Measurements from ENCODE around the gene GINS2. TPM values are rescaled to one million over a fixed set of nuclear protein-coding genes. Genes with fewer than 3 reads are reported as not detected.
A peak's percentile ranks its signal among the peaks of the same experiment; 100 is the strongest.

GINS2 gene
- total and polyA plus RNA-seq, 8 donors: 0.87 to 3.6 (median 2.0) TPM; not detected in 1

DNA sequence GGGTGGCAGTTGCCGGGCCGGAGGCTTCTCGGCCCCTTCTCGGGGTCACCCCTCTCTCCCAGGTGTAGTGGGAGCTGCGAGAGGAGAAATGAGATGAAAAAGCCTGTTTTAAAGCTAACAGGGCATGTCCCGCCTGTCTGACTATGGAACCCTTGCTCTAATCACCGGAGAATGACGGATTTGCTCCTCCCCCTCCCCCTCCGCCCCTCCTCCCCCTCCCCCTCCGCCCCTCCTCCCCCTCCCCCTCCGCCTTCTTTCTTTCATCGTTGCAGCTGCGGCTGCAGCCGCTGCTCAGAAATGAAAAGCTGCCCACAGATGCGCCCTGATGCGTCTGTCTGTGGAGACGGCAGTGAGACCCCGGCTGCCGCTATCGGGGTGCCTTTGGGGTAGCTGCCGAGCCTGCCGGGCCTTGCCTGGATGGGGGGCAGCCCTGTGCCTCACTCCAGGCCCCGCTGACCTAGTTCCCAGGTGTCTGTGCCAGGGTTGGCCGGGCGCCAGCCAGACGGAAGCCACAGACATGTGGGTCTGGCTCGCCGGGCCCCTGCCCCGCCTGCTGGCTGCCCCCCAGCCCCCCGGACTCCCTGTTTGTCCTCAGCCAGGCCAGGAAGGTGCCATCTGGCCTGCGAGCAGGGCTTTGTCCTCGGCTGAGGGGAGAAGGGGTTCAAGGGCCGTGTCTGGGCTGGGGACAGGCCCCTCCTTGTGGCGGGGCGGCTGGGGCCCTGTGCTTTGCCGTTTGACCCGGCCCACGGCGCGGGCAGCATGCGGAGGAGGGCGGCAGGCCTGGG is 37.7 kb downstream of the GINS2 start:
- Histone ChIP-seq H3K4me3 (no peak overlapping the region), H3K27me3 (no peaks in the 10 kb centered on the region), H3K9me3 (no peaks in the 10 kb centered on the region), H3K4me1 (peaks cover 28 to 66% (median 50%) of the 10 kb centered on the region in 4 donors), H3K27ac (peak overlapping the region; percentile 16 to 86 (median 79)), H3K36me3 (peaks cover 34 to 58% (median 57%) of the 10 kb centered on the region in 4 donors)
- intact Hi-C loops (cut with DNase I; ENCODE audit: low total_unique reads): no loop called here
- 35 to 54% (median 47%) methylated on average over 22 to 40 of the region's 42 CpGs for WGBS, 5 donors
- TF ChIP-seq, protein P1, sequence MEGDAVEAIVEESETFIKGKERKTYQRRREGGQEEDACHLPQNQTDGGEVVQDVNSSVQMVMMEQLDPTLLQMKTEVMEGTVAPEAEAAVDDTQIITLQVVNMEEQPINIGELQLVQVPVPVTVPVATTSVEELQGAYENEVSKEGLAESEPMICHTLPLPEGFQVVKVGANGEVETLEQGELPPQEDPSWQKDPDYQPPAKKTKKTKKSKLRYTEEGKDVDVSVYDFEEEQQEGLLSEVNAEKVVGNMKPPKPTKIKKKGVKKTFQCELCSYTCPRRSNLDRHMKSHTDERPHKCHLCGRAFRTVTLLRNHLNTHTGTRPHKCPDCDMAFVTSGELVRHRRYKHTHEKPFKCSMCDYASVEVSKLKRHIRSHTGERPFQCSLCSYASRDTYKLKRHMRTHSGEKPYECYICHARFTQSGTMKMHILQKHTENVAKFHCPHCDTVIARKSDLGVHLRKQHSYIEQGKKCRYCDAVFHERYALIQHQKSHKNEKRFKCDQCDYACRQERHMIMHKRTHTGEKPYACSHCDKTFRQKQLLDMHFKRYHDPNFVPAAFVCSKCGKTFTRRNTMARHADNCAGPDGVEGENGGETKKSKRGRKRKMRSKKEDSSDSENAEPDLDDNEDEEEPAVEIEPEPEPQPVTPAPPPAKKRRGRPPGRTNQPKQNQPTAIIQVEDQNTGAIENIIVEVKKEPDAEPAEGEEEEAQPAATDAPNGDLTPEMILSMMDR (IDR thresholded peaks at IDR 0.05): no peak
- TF ChIP-seq EP300 (IDR thresholded peaks at IDR 0.05) (no peak), POLR2A (IDR thresholded peaks at IDR 0.05) (no peak), POLR2AphosphoS5 (IDR thresholded peaks at IDR 0.05) (no peak)
- DNase-seq: peak; percentile 66 to 71

DNA sequence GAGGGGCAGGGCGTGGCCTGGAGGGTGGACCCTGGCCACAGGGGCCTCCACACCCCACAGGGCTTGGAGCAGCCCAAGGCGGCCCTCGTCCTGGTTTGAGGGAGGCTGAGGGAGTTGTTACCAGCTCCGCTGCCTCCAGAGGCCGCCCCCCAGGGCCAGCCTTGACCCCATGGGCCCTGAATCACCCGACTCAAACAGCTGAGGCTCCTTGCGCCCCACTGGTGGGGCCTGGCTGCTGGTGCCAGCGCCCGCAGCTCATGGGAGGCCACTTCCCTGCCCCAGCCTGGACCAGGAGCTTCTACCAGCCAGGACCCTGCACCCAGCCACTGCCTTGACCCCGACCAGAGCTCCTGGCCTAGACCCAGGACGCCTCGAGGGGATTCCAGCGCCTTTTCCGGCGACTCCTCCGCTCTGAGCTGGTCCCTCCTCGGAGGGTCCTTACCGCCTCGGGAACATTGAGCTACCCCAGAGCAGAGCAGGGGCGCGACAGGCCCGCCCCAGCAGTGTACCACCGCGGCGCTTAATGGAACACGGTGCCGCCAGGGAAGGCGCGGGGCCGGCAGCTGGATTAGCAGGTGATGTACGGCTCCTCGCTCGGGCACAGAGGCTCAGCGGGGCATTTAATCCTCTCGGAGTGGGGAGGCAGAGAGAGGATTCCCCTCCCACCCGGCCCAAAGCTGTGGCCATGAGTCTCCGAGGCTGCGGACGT is 38.5 kb downstream of the GINS2 start:
- TF ChIP-seq EP300 (IDR thresholded peaks at IDR 0.05) (no peak), POLR2A (IDR thresholded peaks at IDR 0.05) (no peak), POLR2AphosphoS5 (IDR thresholded peaks at IDR 0.05) (no peak)
- TF ChIP-seq, protein P1 (IDR thresholded peaks at IDR 0.05): no peak
- 48 to 95% (median 90%) methylated on average over 15 to 39 of the region's 39 CpGs for WGBS, 5 donors
- DNase-seq: no peak
- intact Hi-C loops (cut with DNase I; ENCODE audit: low total_unique reads): no loop called here
- Histone ChIP-seq H3K27me3 (no peaks in the 10 kb centered on the region), H3K4me1 (peaks cover 32 to 72% (median 56%) of the 10 kb centered on the region in 4 donors), H3K9me3 (no peaks in the 10 kb centered on the region), H3K36me3 (peaks cover 27 to 56% (median 50%) of the 10 kb centered on the region in 4 donors), H3K4me3 (no peak overlapping the region), H3K27ac (peak overlapping the region in 3 of 5 donors; percentile 38 to 86 (median 43))

GRCh38 chr16:85649411-85650134 is 39.2 kb downstream of the GINS2 start:
- no peaks in the 10 kb centered on the region for H3K9me3 ChIP-seq
- no peaks in the 10 kb centered on the region for H3K27me3 ChIP-seq
- H3K36me3 ChIP-seq: peaks cover 21 to 49% (median 43%) of the 10 kb centered on the region in 4 donors
- no peak overlapping the region for H3K4me3 ChIP-seq
- WGBS, 5 donors: 79 to 92% (median 80%) methylated on average over 7 to 16 of the region's 16 CpGs
- H3K27ac ChIP-seq: peak overlapping the region in 2 of 5 donors; percentile 38 to 86
- peaks cover 37 to 77% (median 63%) of the 10 kb centered on the region in 4 donors for H3K4me1 ChIP-seq
- intact Hi-C loops (cut with DNase I; ENCODE audit: low total_unique reads): no loop called here
- no peak for DNase-seq
- TF ChIP-seq POLR2AphosphoS5 (IDR thresholded peaks at IDR 0.05) (no peak), EP300 (IDR thresholded peaks at IDR 0.05) (no peak), POLR2A (IDR thresholded peaks at IDR 0.05) (no peak)
- TF ChIP-seq, protein P1 (IDR thresholded peaks at IDR 0.05): no peak

GRCh38 chr16:85648805-85649204 is 39.9 kb downstream of the GINS2 start:
- Histone ChIP-seq H3K9me3 (no peaks in the 10 kb centered on the region), H3K4me3 (no peak overlapping the region), H3K4me1 (peaks cover 42 to 77% (median 66%) of the 10 kb centered on the region in 4 donors), H3K27ac (peak overlapping the region in 1 of 5 donors; percentile 86), H3K27me3 (no peaks in the 10 kb centered on the region), H3K36me3 (peaks cover 13 to 42% (median 35%) of the 10 kb centered on the region in 4 donors)
- TF ChIP-seq POLR2A (IDR thresholded peaks at IDR 0.05): no peak
- no peak for TF ChIP-seq POLR2AphosphoS5 (IDR thresholded peaks at IDR 0.05)
- TF ChIP-seq, protein P1 (IDR thresholded peaks at IDR 0.05): no peak
- no peak for TF ChIP-seq EP300 (IDR thresholded peaks at IDR 0.05)
- 73 to 85% (median 77%) methylated on average over 13 to 14 of the region's 14 CpGs for WGBS, 5 donors
- intact Hi-C loops (cut with DNase I; ENCODE audit: low total_unique reads): no loop called here
- no peak for DNase-seq

Measured in stomach (tissue), 9 donors.